Vagina (tissue), 2 donors: Measurements from ENCODE around the gene SERPINH1.

Source experiments
- CTCF ChIP-seq, 3 experiments: fragments of 450-650 bp in 2 of 3; fragments of 200-600 bp in 1 of 3; sonication (generic) in 1 of 3; IDR thresholded peaks; one replicate each; pipeline ENCODE4 v1.5.1; 2017 to 2019; ENCODE audit warnings: antibody characterized with exemption in 3 of 3, mild to moderate bottlenecking in 2 of 3, moderate library complexity in 2 of 3
- POLR2A ChIP-seq, 2 donors: fragments of 450-650 bp; IDR thresholded peaks; one replicate each; pipeline ENCODE4 v1.6.1; 2017; ENCODE audit warnings: antibody characterized with exemption in 2 of 2, mild to moderate bottlenecking in 2 of 2, moderate library complexity in 2 of 2
- POLR2AphosphoS5 ChIP-seq, 2 donors: sonication (generic); formaldehyde crosslinking; IDR thresholded peaks; one replicate each; pipeline ENCODE4 v1.9.0; 2017; ENCODE audit warnings: antibody characterized with exemption in 2 of 2, mild to moderate bottlenecking in 2 of 2, low read depth in 1 of 2; ENCODE audit not compliant: insufficient read depth in 1 of 2

- TF ChIP-seq POLR2A (IDR thresholded peaks at IDR 0.05) (no peak), POLR2AphosphoS5 (IDR thresholded peaks at IDR 0.05; ENCODE audit: insufficient read depth in 1 of 2, low read depth in 1 of 2) (no peak), CTCF (IDR thresholded peaks at IDR 0.05) (no peak)
Measured at GRCh38 chr11:75523189-75523588, 38.9 kb upstream of the SERPINH1 start.
